Measurements from ENCODE around the gene PITPNC1.

- TF ChIP-seq, protein P1, sequence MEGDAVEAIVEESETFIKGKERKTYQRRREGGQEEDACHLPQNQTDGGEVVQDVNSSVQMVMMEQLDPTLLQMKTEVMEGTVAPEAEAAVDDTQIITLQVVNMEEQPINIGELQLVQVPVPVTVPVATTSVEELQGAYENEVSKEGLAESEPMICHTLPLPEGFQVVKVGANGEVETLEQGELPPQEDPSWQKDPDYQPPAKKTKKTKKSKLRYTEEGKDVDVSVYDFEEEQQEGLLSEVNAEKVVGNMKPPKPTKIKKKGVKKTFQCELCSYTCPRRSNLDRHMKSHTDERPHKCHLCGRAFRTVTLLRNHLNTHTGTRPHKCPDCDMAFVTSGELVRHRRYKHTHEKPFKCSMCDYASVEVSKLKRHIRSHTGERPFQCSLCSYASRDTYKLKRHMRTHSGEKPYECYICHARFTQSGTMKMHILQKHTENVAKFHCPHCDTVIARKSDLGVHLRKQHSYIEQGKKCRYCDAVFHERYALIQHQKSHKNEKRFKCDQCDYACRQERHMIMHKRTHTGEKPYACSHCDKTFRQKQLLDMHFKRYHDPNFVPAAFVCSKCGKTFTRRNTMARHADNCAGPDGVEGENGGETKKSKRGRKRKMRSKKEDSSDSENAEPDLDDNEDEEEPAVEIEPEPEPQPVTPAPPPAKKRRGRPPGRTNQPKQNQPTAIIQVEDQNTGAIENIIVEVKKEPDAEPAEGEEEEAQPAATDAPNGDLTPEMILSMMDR (IDR thresholded peaks at IDR 0.05): no peak
- no peak for TF ChIP-seq POLR2A (IDR thresholded peaks at IDR 0.05)
- TF ChIP-seq EP300 (IDR thresholded peaks at IDR 0.05): no peak
Observed at GRCh38 chr17:67438667-67439066, 61.6 kb downstream of the PITPNC1 start.

Data from tibial nerve (tissue), 4 donors.